Astrocyte (in vitro differentiated cells and primary cell): ENCODE measurements around the gene ACMSD. TPM values are rescaled to one million over a fixed set of nuclear protein-coding genes. Genes with fewer than 3 reads are reported as not detected.

ENCODE experiments used
- DNase-seq: peaks from one replicate; pipeline ENCODE4 v3.0.0-alpha.2; 2010; ENCODE audit warnings: low read depth
- FAIRE-seq: peaks from 2 replicates; lab custom pipeline; 2011; peaks lifted over from hg19 to GRCh38; lab: Jason Lieb, UNC
- H2AFZ ChIP-seq: 2 replicates; pipeline ENCODE4 v1.6.0; 2012; ENCODE audit warnings: low read depth, low read length, inconsistent platforms
- H3K27ac ChIP-seq: 2 replicates; pipeline ENCODE4 v1.5.1; 2011; ENCODE audit warnings: low read depth, low read length, inconsistent platforms
- H3K27me3 ChIP-seq: 2 replicates; pipeline ENCODE4 v1.6.0; 2011; ENCODE audit warnings: low read length, inconsistent platforms; ENCODE audit not compliant: insufficient read depth
- H3K36me3 ChIP-seq: 2 replicates; pipeline ENCODE4 v1.5.1; 2011; ENCODE audit warnings: low read length, inconsistent platforms; ENCODE audit not compliant: insufficient read depth
- H3K4me1 ChIP-seq: 2 replicates; pipeline ENCODE4 v1.5.1; 2011; ENCODE audit warnings: low read length, inconsistent platforms; ENCODE audit not compliant: insufficient read depth
- H3K4me2 ChIP-seq: 2 replicates; pipeline ENCODE4 v1.6.0; 2012; ENCODE audit warnings: low read length, inconsistent platforms
- H3K4me3 ChIP-seq: 2 replicates; pipeline ENCODE4 v1.5.1; 2011; ENCODE audit warnings: low read depth, mild to moderate bottlenecking, low read length, inconsistent platforms; ENCODE audit not compliant: insufficient read depth
- H3K79me2 ChIP-seq: 2 replicates; pipeline ENCODE4 v1.6.0; 2012; ENCODE audit warnings: mild to moderate bottlenecking, low read length, inconsistent platforms; ENCODE audit not compliant: insufficient read depth
- H3K9ac ChIP-seq: 2 replicates; pipeline ENCODE4 v1.6.0; 2012; ENCODE audit warnings: mild to moderate bottlenecking, low read length, inconsistent platforms
- H3K9me3 ChIP-seq: 2 replicates; pipeline ENCODE4 v1.5.1; 2012; ENCODE audit warnings: low read depth, mild to moderate bottlenecking, low read length, inconsistent platforms; ENCODE audit not compliant: insufficient read depth
- H4K20me1 ChIP-seq: 2 replicates; pipeline ENCODE4 v1.6.0; 2012; ENCODE audit warnings: low read length, inconsistent platforms; ENCODE audit not compliant: insufficient read depth
- H3K27ac Mint-ChIP-seq: one replicate; pipeline ENCODE4 v1.8.0; 2021; ENCODE audit warnings: mild to moderate bottlenecking, mixed read lengths; ENCODE audit not compliant: unreplicated experiment
- H3K27me3 Mint-ChIP-seq: one replicate; pipeline ENCODE4 v1.8.0; 2021; ENCODE audit warnings: low read depth, mixed read lengths; ENCODE audit not compliant: unreplicated experiment
- H3K36me3 Mint-ChIP-seq: one replicate; pipeline ENCODE4 v1.8.0; 2021; ENCODE audit warnings: low read depth, mixed read lengths; ENCODE audit not compliant: unreplicated experiment
- H3K4me1 Mint-ChIP-seq: one replicate; pipeline ENCODE4 v1.8.0; 2021; ENCODE audit warnings: low read depth, mixed read lengths; ENCODE audit not compliant: unreplicated experiment
- H3K4me3 Mint-ChIP-seq: one replicate; pipeline ENCODE4 v1.8.0; 2021; ENCODE audit warnings: mild to moderate bottlenecking, moderate library complexity, mixed read lengths; ENCODE audit not compliant: unreplicated experiment
- H3K9me3 Mint-ChIP-seq: one replicate; pipeline ENCODE4 v1.8.0; 2021; ENCODE audit warnings: mild to moderate bottlenecking, mixed read lengths; ENCODE audit not compliant: unreplicated experiment
- CTCF ChIP-seq: IDR thresholded peaks from 2 replicates; pipeline ENCODE4 v1.5.1; 2011; ENCODE audit warnings: low read depth, mild to moderate bottlenecking, inconsistent platforms, low read length, moderate library complexity; ENCODE audit not compliant: insufficient read depth
- EZH2 ChIP-seq: IDR thresholded peaks from 2 replicates; pipeline ENCODE4 v1.6.1; 2012; ENCODE audit warnings: mild to moderate bottlenecking, low read length, inconsistent platforms; ENCODE audit not compliant: insufficient read depth
- total RNA-seq: library from RNA; stranded (reverse); gene quantifications from 2 replicates; pipeline ENCODE4 v1.2.1, GENCODE V29; 2021

ACMSD gene
- total RNA-seq, 1 donor from 2014 or later: not detected

GRCh38 chr2:134919341-134920210 is 81.2 kb downstream of the ACMSD start:
- H3K9me3 Mint-ChIP-seq: no peaks in the 10 kb centered on the region
- H3K27me3 Mint-ChIP-seq: no peaks in the 10 kb centered on the region
- Histone ChIP-seq H3K36me3 (no peaks in the 10 kb centered on the region), H3K9me3 (no peaks in the 10 kb centered on the region), H3K79me2 (peaks cover 60% of the 10 kb centered on the region), H3K4me2 (peak overlapping the region; percentile 90), H4K20me1 (peaks cover 51% of the 10 kb centered on the region), H3K27ac (peak overlapping the region; percentile 99), H3K27me3 (no peaks in the 10 kb centered on the region), H3K9ac (peak overlapping the region; percentile 100), H3K4me1 (peaks cover 13% of the 10 kb centered on the region), H2AFZ (peak overlapping the region; percentile 99), H3K4me3 (peak overlapping the region; percentile 94)
- DNase-seq (peak; percentile 10), FAIRE-seq (no peak)
- peaks cover under 1% of the 10 kb centered on the region for H3K36me3 Mint-ChIP-seq
- peaks cover 10% of the 10 kb centered on the region for H3K4me1 Mint-ChIP-seq
- H3K4me3 Mint-ChIP-seq: peak overlapping the region; percentile 94
- H3K27ac Mint-ChIP-seq: peak overlapping the region; percentile 98
- no peak for TF ChIP-seq CTCF
- TF ChIP-seq EZH2: no peak

GRCh38 chr2:134924912-134925311 is 86.5 kb downstream of the ACMSD start:
- H3K4me1 Mint-ChIP-seq: peaks cover 30% of the 10 kb centered on the region
- no peak overlapping the region for H2AFZ ChIP-seq
- peaks cover 100% of the 10 kb centered on the region for H3K79me2 ChIP-seq
- no peak overlapping the region for H3K27ac Mint-ChIP-seq
- TF ChIP-seq CTCF: no peak
- no peak for TF ChIP-seq EZH2
- H3K9ac ChIP-seq: no peak overlapping the region
- peaks cover 13% of the 10 kb centered on the region for H3K4me1 ChIP-seq
- H3K9me3 ChIP-seq: no peaks in the 10 kb centered on the region
- no peaks in the 10 kb centered on the region for H3K9me3 Mint-ChIP-seq
- H3K4me3 ChIP-seq: no peak overlapping the region
- peaks cover 95% of the 10 kb centered on the region for H4K20me1 ChIP-seq
- FAIRE-seq (no peak), DNase-seq (no peak)
- H3K27ac ChIP-seq: no peak overlapping the region
- no peaks in the 10 kb centered on the region for H3K27me3 Mint-ChIP-seq
- H3K36me3 ChIP-seq: peaks cover 2% of the 10 kb centered on the region
- H3K36me3 Mint-ChIP-seq: peaks cover 3% of the 10 kb centered on the region
- H3K27me3 ChIP-seq: no peaks in the 10 kb centered on the region
- no peak overlapping the region for H3K4me3 Mint-ChIP-seq
- H3K4me2 ChIP-seq: no peak overlapping the region
